MCF 10A (cell line): ENCODE results near the gene CYP19A1. TPM values are rescaled to one million over a fixed set of nuclear protein-coding genes. Genes with fewer than 3 reads are reported as not detected.

ENCODE experiments used
- BruUV-seq: library from RNA; stranded (reverse); fragments of 400-500 nt; replicated peaks from 2 replicates; lab custom pipeline; 2021; lab: Mats Ljungman, UMichigan
- CTCF ChIA-PET: fragments of 300-600 bp; sonication (Branson Sonifier 250); formaldehyde crosslinking; extraction: SDS; loops from one replicate; lab custom pipeline; 2021; ENCODE audit warnings: antibody characterized with exemption, inconsistent platforms; lab: Yijun Ruan, JAX
- POLR2A ChIA-PET: fragments of 300-600, 350-650 bp; sonication (Branson Sonifier 250); formaldehyde crosslinking; extraction: SDS; loops from one replicate; lab custom pipeline; 2020; ENCODE audit warnings: antibody characterized with exemption, inconsistent platforms; lab: Yijun Ruan, JAX
- DNase-seq: peaks from one replicate; pipeline ENCODE4 v3.0.0-alpha.2; 2018; ENCODE audit not compliant: unreplicated experiment
- H3K27ac Mint-ChIP-seq: one replicate; pipeline ENCODE4 v1.8.0; 2022; ENCODE audit warnings: mild to moderate bottlenecking, low read depth, mixed read lengths; ENCODE audit not compliant: unreplicated experiment
- H3K27me3 Mint-ChIP-seq: one replicate; pipeline ENCODE4 v1.8.0; 2022; ENCODE audit warnings: mixed read lengths; ENCODE audit not compliant: insufficient read depth, unreplicated experiment
- H3K36me3 Mint-ChIP-seq: one replicate; pipeline ENCODE4 v1.8.0; 2022; ENCODE audit warnings: mild to moderate bottlenecking, moderate library complexity, mixed read lengths; ENCODE audit not compliant: insufficient read depth, unreplicated experiment
- H3K4me1 Mint-ChIP-seq: one replicate; pipeline ENCODE4 v1.8.0; 2022; ENCODE audit warnings: mixed read lengths; ENCODE audit not compliant: insufficient read depth, unreplicated experiment
- H3K4me3 Mint-ChIP-seq: one replicate; pipeline ENCODE4 v1.8.0; 2022; ENCODE audit warnings: mild to moderate bottlenecking, moderate library complexity, mixed read lengths; ENCODE audit not compliant: unreplicated experiment
- H3K9me3 Mint-ChIP-seq: one replicate; pipeline ENCODE4 v1.8.0; 2022; ENCODE audit warnings: mixed read lengths; ENCODE audit not compliant: unreplicated experiment
- CTCF ChIP-seq: fragments of 200-600 bp; IDR thresholded peaks from one replicate; pipeline ENCODE4 v1.8.0; 2022; ENCODE audit warnings: antibody characterized with exemption, mild to moderate bottlenecking; ENCODE audit not compliant: unreplicated experiment
- intact Hi-C: fragments of 100-400 bp; cut with micrococcal nuclease; formaldehyde crosslinking; loops from 2 replicates; pipeline ENCODE4 v1.14.1; 2022
- total RNA-seq: library from RNA; stranded (reverse); gene quantifications from 2 replicates; pipeline ENCODE4 v1.2.3, GENCODE V29; 2022

The CYP19A1 gene
- total RNA-seq, 1 experiment from 2014 or later: not detected

DNA sequence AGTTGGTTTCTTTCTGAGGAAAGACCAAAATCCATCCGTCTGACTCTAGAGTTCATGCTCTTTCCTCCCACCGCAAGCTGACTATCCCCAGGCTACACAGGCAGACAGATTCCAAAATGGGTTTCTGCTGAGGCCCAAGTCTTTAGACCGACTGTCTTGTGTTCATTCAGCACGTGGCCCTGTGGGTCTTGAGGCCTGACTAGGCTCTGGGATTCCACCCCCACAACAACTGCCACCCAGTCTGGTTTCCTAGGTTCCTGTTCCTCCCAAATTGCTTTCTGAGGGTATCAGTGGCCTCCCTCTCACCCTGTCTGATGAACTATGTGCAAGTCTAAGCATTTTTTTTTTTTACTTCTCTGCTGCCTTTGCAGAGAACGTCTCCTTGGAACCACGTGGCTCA, 67.7 kb downstream of the CYP19A1 start:
- intact Hi-C loops: no loop called here
- ChIA-PET CTCF (interaction anchor here (0.7 to 2.0 kb wide), 2 partner anchors 11 to 32 kb away, joined by 3 to 12 read pairs; no protein-coding TSS in a partner anchor), POLR2A (interaction anchor here (0.6 kb wide), 1 partner anchor 73 kb away, joined by 6 read pairs; no protein-coding TSS in a partner anchor)
- BruUV-seq: no TSS peak
- no peaks in the 10 kb centered on the region for H3K36me3 Mint-ChIP-seq
- H3K27me3 Mint-ChIP-seq: no peaks in the 10 kb centered on the region
- no peak for TF ChIP-seq CTCF
- H3K4me3 Mint-ChIP-seq: no peak overlapping the region
- H3K9me3 Mint-ChIP-seq: no peaks in the 10 kb centered on the region
- H3K4me1 Mint-ChIP-seq: no peaks in the 10 kb centered on the region
- H3K27ac Mint-ChIP-seq: no peak overlapping the region
- no peak for DNase-seq

- no peaks in the 10 kb centered on the region for H3K36me3 Mint-ChIP-seq
- CTCF ChIA-PET: interaction anchor here (2.0 kb wide), 1 partner anchor 12 kb away, joined by 12 read pairs; no protein-coding TSS in a partner anchor
- intact Hi-C loops: no loop called here
- H3K4me3 Mint-ChIP-seq: no peak overlapping the region
- H3K4me1 Mint-ChIP-seq: no peaks in the 10 kb centered on the region
- H3K27ac Mint-ChIP-seq: no peak overlapping the region
- TF ChIP-seq CTCF: no peak
- no peaks in the 10 kb centered on the region for H3K9me3 Mint-ChIP-seq
- BruUV-seq: no TSS peak
- no peaks in the 10 kb centered on the region for H3K27me3 Mint-ChIP-seq
- POLR2A ChIA-PET: no interaction called here
- no peak for DNase-seq
These were observed 68.9 kb downstream of the CYP19A1 start for GRCh38 chr15:51269496-51269895.

DNA sequence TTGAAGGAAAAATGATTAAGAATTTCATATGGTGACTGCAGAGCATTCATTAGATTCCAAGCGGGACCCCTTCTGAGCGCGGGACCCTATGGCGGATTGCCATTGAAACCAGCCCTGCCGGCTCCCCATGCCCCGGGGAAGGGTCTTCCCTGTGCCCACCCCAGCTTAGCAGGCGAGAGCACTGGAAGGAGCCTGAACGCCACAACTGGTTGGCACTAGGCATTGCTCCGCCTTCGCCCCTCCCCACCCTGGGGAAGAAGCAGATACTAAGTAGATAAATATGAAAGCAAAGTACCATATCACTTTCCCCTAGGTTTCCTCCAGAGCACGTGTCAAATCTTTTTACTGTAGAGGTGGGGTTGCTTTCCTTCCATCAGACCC, 70.7 kb downstream of the CYP19A1 start:
- Mint-ChIP-seq H3K4me1 (no peaks in the 10 kb centered on the region), H3K27me3 (no peaks in the 10 kb centered on the region), H3K36me3 (no peaks in the 10 kb centered on the region), H3K4me3 (peak overlapping the region; percentile 60), H3K9me3 (no peaks in the 10 kb centered on the region), H3K27ac (no peak overlapping the region)
- POLR2A ChIA-PET: no interaction called here
- intact Hi-C loops: no loop called here
- BruUV-seq: no TSS peak
- CTCF ChIA-PET: interaction anchor here (0.6 to 1.5 kb wide), 2 partner anchors 113 to 235 kb away, joined by 3 to 4 read pairs; no protein-coding TSS in a partner anchor
- no peak for TF ChIP-seq CTCF
- DNase-seq: no peak

- Mint-ChIP-seq H3K27ac (no peak overlapping the region), H3K9me3 (no peaks in the 10 kb centered on the region), H3K27me3 (no peaks in the 10 kb centered on the region), H3K4me3 (peak overlapping the region; percentile 60), H3K4me1 (no peaks in the 10 kb centered on the region), H3K36me3 (no peaks in the 10 kb centered on the region)
- intact Hi-C loops: no loop called here
- peak; percentile 8 for DNase-seq
- POLR2A ChIA-PET: no interaction called here
- CTCF ChIA-PET: interaction anchor here (0.6 to 1.9 kb wide), 4 partner anchors 15 to 235 kb away, joined by 3 to 6 read pairs (median 4); no protein-coding TSS in a partner anchor
- no TSS peak for BruUV-seq
- no peak for TF ChIP-seq CTCF
These were observed 71.2 kb downstream of the CYP19A1 start for GRCh38 chr15:51267051-51267702.
